Breast epithelium (tissue), 4 donors: ENCODE results near the gene ZSCAN5A. TPM values are rescaled to one million over a fixed set of nuclear protein-coding genes. Genes with fewer than 3 reads are reported as not detected.
A peak's percentile ranks its signal among the peaks of the same experiment; 100 is the strongest.
"Not testable (repeated sequence)": the region's sequence is repeated elsewhere in the genome, so short reads cannot be mapped to it uniquely, and the experiment has no call there.

Source experiments
- DNase-seq, 2 donors: peaks; one replicate each; pipeline ENCODE4 v3.0.0-alpha.2; 2019; ENCODE audit warnings: low spot score in 2 of 2
- H3K27ac ChIP-seq, 2 donors: fragments of 200-600 bp; sonication (generic) in 1 of 2; one replicate each; pipeline ENCODE4 v1.5.1; 2016 to 2019; ENCODE audit warnings: mild to moderate bottlenecking in 1 of 2
- H3K27me3 ChIP-seq, 2 donors: fragments of 200-600 bp; sonication (generic) in 1 of 2; one replicate each; pipeline versions ENCODE4 v1.5.1 to v1.6.0; 2017 to 2019; ENCODE audit warnings: control low read depth in 1 of 2, mild to moderate bottlenecking in 1 of 2
- H3K36me3 ChIP-seq: fragments of 200-600 bp; one replicate; pipeline ENCODE4 v1.5.1; 2019
- H3K4me1 ChIP-seq, 2 donors: fragments of 200-600 bp; sonication (generic); one replicate each; pipeline ENCODE4 v1.5.1; 2016 to 2019; ENCODE audit warnings: control low read depth in 1 of 2
- H3K4me3 ChIP-seq, 3 donors: fragments of 200-600 bp; sonication (generic); 1 replicate in 2 of 3; 2 replicates in 1 of 3; pipeline ENCODE4 v1.5.1; 2016 to 2019; ENCODE audit warnings: mild to moderate bottlenecking in 3 of 3, moderate library complexity in 2 of 3
- H3K9me3 ChIP-seq, 2 donors: fragments of 200-600 bp; sonication (generic) in 1 of 2; one replicate each; pipeline ENCODE4 v1.5.1; 2016 to 2019; ENCODE audit warnings: control low read depth in 1 of 2
- CTCF ChIP-seq, 3 donors: fragments of 450-650 bp; IDR thresholded peaks; one replicate each; pipeline ENCODE4 v1.5.1; 2016 to 2017; ENCODE audit warnings: antibody characterized with exemption in 3 of 3, mild to moderate bottlenecking in 3 of 3, moderate library complexity in 3 of 3
- POLR2A ChIP-seq: fragments of 450-650 bp; IDR thresholded peaks from one replicate; pipeline ENCODE4 v1.6.1; 2016; ENCODE audit warnings: antibody characterized with exemption, mild to moderate bottlenecking, moderate library complexity
- POLR2AphosphoS5 ChIP-seq, 3 donors: sonication (generic); formaldehyde crosslinking; IDR thresholded peaks; one replicate each; pipeline ENCODE4 v1.6.1; 2017; ENCODE audit warnings: antibody characterized with exemption in 3 of 3
- intact Hi-C: fragments of 100-400 bp; cut with DNase I; formaldehyde crosslinking; loops from one replicate; pipeline ENCODE4 v1.15.1; 2023; ENCODE audit warnings: low total_unique reads
- total RNA-seq, 3 donors: library from RNA; depleted of rRNA; stranded (reverse); fragments of >200 nt; gene quantifications; one replicate each; pipeline ENCODE4 v1.1.0, GENCODE V29; 2016

Gene ZSCAN5A
- total RNA-seq, 3 donors from 2014 or later = 6.2 to 13.3 (median 12.5) TPM

- H3K4me3 ChIP-seq = peak overlapping the region; percentile 40 to 70 (median 52)
- no peaks in the 10 kb centered on the region for H3K4me1 ChIP-seq
- peaks cover 0 to 7% of the 10 kb centered on the region in 2 donors for H3K27me3 ChIP-seq
- intact Hi-C loops = no loop called here
- DNase-seq = no peak
- no peaks in the 10 kb centered on the region for H3K36me3 ChIP-seq
- peak overlapping the region; percentile 38 to 56 for H3K27ac ChIP-seq
- H3K9me3 ChIP-seq = no peaks in the 10 kb centered on the region
- TF ChIP-seq POLR2AphosphoS5 (IDR thresholded peaks at IDR 0.05) (no peak), CTCF (IDR thresholded peaks at IDR 0.05) (no peak), POLR2A (no peak)
These were observed 97.3 kb downstream of the ZSCAN5A start for GRCh38 chr19:56217039-56217949.

GRCh38 chr19:56211718-56212117, 102.9 kb downstream of the ZSCAN5A start:
- intact Hi-C loops = no loop called here
- no peak for DNase-seq
- no peak for TF ChIP-seq CTCF (IDR thresholded peaks at IDR 0.05)
- no peak for TF ChIP-seq POLR2AphosphoS5 (IDR thresholded peaks at IDR 0.05)
- no peak for TF ChIP-seq POLR2A
- Histone ChIP-seq H3K36me3 (no peaks in the 10 kb centered on the region), H3K4me1 (no peaks in the 10 kb centered on the region), H3K4me3 (no peak overlapping the region), H3K9me3 (no peaks in the 10 kb centered on the region), H3K27ac (no peak overlapping the region), H3K27me3 (peaks cover 0 to 7% of the 10 kb centered on the region in 2 donors)

- H3K9me3 ChIP-seq, H3K27me3 ChIP-seq, DNase-seq: not testable (repeated sequence)
These were observed 104.6 kb downstream of the ZSCAN5A start for GRCh38 chr19:56210036-56210435.

GRCh38 chr19:56209091-56209490, 105.5 kb downstream of the ZSCAN5A start:
- Histone ChIP-seq H3K27me3 (peaks cover 0 to 7% of the 10 kb centered on the region in 2 donors), H3K36me3 (no peaks in the 10 kb centered on the region), H3K4me3 (no peak overlapping the region), H3K27ac (no peak overlapping the region), H3K9me3 (no peaks in the 10 kb centered on the region), H3K4me1 (no peaks in the 10 kb centered on the region)
- no peak for DNase-seq
- TF ChIP-seq CTCF (IDR thresholded peaks at IDR 0.05) (no peak), POLR2AphosphoS5 (IDR thresholded peaks at IDR 0.05) (no peak), POLR2A (no peak)
- intact Hi-C loops = no loop called here

More at GRCh38 chr19:56210036-56210435, 104.6 kb downstream of the ZSCAN5A start:
- H3K4me1 ChIP-seq, intact Hi-C loops, H3K4me3 ChIP-seq, H3K36me3 ChIP-seq, H3K27ac ChIP-seq: not testable (repeated sequence)

GRCh38 chr19:56207581-56207980, 107.1 kb downstream of the ZSCAN5A start:
- H3K4me3 ChIP-seq, H3K27ac ChIP-seq, H3K27me3 ChIP-seq, H3K4me1 ChIP-seq, intact Hi-C loops, H3K9me3 ChIP-seq, H3K36me3 ChIP-seq, DNase-seq: not testable (repeated sequence)

GRCh38 chr19:56201973-56202372, 112.7 kb downstream of the ZSCAN5A start, which contains the start of gene ZSCAN5C:
Gene ZSCAN5C (plus strand): TSS chr19:56202273. CDS start chr19:56205914, 3,641 bp downstream.
- no peaks in the 10 kb centered on the region for H3K36me3 ChIP-seq
- H3K4me3 ChIP-seq = no peak within 1 kb of the TSS
- H3K9me3 ChIP-seq = no peaks in the 10 kb centered on the region
- DNase-seq = no peak
- H3K4me1 ChIP-seq = no peaks in the 10 kb centered on the region
- no peak within 1 kb of the TSS for H3K27ac ChIP-seq
- TF ChIP-seq CTCF (IDR thresholded peaks at IDR 0.05) = no peak
- TF ChIP-seq POLR2AphosphoS5 (IDR thresholded peaks at IDR 0.05) = no peak
- no peak for TF ChIP-seq POLR2A
- H3K27me3 ChIP-seq = no peaks in the 10 kb centered on the region
- intact Hi-C loops = no loop called here
